Progenitor cell of endocrine pancreas (in vitro differentiated cells): ENCODE measurements around the gene GLRX. TPM values are rescaled to one million over a fixed set of nuclear protein-coding genes. Genes with fewer than 3 reads are reported as not detected.
"Not testable (repeated sequence)": the region's sequence is repeated elsewhere in the genome, so short reads cannot be mapped to it uniquely, and the experiment has no call there.

Experiments
- DNase-seq: peaks from one replicate; pipeline ENCODE4 v3.0.0; 2021; ENCODE audit warnings: low spot score; ENCODE audit not compliant: unreplicated experiment
- H3K27ac Mint-ChIP-seq: 2 replicates; pipeline ENCODE4 v1.8.0; 2021; ENCODE audit warnings: mild to moderate bottlenecking, moderate library complexity, mixed read lengths
- H3K27me3 Mint-ChIP-seq: 2 replicates; pipeline ENCODE4 v1.8.0; 2021; ENCODE audit warnings: mixed read lengths
- H3K36me3 Mint-ChIP-seq: 2 replicates; pipeline ENCODE4 v1.8.0; 2022; ENCODE audit warnings: mixed read lengths; ENCODE audit not compliant: insufficient read depth
- H3K4me1 Mint-ChIP-seq: 2 replicates; pipeline ENCODE4 v1.8.0; 2021; ENCODE audit warnings: low read depth, mixed read lengths
- H3K4me3 Mint-ChIP-seq: 2 replicates; pipeline ENCODE4 v1.8.0; 2021; ENCODE audit warnings: low read depth, mild to moderate bottlenecking, moderate library complexity, mixed read lengths
- H3K9me3 Mint-ChIP-seq: 2 replicates; pipeline ENCODE4 v1.8.0; 2021; ENCODE audit warnings: low read depth, mixed read lengths
- total RNA-seq: library from RNA; stranded (reverse); gene quantifications from 2 replicates; pipeline ENCODE4 v1.2.1, GENCODE V29; 2021
- TF ChIP-seq, protein P1 (sequence below): fragments of 200-600 bp; sonication (generic); IDR thresholded peaks from one replicate; pipeline ENCODE4 v1.5.0; 2021; ENCODE audit warnings: antibody characterized with exemption, mild to moderate bottlenecking; ENCODE audit not compliant: unreplicated experiment

GLRX gene
- total RNA-seq, 1 donor from 2014 or later, result 12.7 TPM

DNA sequence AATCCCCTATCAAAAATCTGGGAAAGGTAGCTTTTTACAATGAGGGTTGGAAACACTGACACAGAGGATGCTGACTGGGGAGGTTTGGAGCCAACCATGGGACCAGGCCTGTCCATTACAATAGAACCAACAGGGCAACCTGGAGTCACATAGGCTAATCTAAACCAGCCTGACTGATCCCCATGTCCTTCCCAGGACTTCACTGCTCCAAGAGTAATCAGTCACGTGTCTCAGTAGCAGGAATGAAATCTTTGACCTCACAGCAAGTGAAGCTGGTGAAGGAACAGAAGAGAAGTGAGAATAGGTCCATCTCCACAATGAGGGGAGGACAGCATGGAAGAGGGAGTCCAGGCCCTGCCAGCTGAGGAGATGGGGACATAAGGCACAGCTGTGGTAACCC is 16.0 kb upstream of the GLRX start:
- no peak for DNase-seq
- Mint-ChIP-seq H3K4me1 (peaks cover 8% of the 10 kb centered on the region), H3K36me3 (no peaks in the 10 kb centered on the region), H3K27me3 (peaks cover 6% of the 10 kb centered on the region), H3K27ac (no peak overlapping the region), H3K9me3 (no peaks in the 10 kb centered on the region), H3K4me3 (no peak overlapping the region)
- TF ChIP-seq, protein P1, sequence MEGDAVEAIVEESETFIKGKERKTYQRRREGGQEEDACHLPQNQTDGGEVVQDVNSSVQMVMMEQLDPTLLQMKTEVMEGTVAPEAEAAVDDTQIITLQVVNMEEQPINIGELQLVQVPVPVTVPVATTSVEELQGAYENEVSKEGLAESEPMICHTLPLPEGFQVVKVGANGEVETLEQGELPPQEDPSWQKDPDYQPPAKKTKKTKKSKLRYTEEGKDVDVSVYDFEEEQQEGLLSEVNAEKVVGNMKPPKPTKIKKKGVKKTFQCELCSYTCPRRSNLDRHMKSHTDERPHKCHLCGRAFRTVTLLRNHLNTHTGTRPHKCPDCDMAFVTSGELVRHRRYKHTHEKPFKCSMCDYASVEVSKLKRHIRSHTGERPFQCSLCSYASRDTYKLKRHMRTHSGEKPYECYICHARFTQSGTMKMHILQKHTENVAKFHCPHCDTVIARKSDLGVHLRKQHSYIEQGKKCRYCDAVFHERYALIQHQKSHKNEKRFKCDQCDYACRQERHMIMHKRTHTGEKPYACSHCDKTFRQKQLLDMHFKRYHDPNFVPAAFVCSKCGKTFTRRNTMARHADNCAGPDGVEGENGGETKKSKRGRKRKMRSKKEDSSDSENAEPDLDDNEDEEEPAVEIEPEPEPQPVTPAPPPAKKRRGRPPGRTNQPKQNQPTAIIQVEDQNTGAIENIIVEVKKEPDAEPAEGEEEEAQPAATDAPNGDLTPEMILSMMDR, result no peak

DNA sequence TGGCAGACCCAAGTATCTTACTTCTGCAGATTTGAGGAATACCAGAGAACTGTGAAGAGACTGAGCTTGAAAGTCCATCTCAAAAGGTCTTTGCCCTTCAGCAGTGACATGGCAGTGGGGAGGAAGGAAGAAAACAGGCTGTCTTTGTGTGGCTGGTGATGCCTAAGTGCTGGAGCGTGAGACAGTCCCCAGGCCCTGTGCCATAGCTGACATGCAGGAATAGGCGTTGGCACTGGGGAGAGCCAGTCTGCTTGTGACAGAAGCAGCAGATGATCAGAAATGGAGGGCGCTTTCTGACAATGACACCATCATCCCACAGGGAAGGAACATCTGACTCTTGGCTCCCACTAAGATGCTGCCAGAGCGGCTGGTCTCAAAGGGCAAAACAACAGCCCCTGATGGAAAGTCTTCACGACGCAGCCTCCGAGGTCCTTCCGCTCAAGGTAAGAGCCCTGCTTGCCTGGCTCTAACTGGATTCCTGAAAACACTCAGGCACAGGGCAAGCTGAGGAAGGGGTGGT is 15.5 kb upstream of the GLRX start:
- Mint-ChIP-seq H3K27me3 (peaks cover 4% of the 10 kb centered on the region), H3K4me3 (no peak overlapping the region), H3K36me3 (no peaks in the 10 kb centered on the region), H3K4me1 (peaks cover 8% of the 10 kb centered on the region), H3K27ac (no peak overlapping the region), H3K9me3 (no peaks in the 10 kb centered on the region)
- TF ChIP-seq, protein P1, result no peak
- no peak for DNase-seq

DNA sequence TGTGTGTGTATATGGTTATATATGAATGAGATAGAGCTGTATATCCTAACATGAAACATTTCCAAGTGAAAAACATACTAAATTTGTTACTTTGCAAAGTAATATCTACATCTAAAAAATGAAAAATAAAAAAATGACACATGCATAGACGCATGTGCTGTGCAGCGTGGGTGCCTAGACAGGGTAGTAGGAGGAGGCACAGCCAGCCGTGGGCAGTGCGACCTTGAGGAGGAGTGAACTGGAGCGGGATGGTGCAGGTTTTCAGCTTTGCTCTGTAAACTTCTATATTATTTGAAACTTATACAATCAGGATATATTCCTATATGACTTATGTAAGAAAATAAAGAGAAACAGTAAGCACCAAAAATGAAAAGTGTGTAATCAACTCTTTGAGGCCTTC is 15.0 kb upstream of the GLRX start:
- H3K4me1 Mint-ChIP-seq, result peaks cover 8% of the 10 kb centered on the region
- no peak overlapping the region for H3K4me3 Mint-ChIP-seq
- peaks cover 4% of the 10 kb centered on the region for H3K27me3 Mint-ChIP-seq
- DNase-seq, result no peak
- no peaks in the 10 kb centered on the region for H3K9me3 Mint-ChIP-seq
- TF ChIP-seq, protein P1, result no peak
- H3K36me3 Mint-ChIP-seq, result no peaks in the 10 kb centered on the region
- no peak overlapping the region for H3K27ac Mint-ChIP-seq

DNA sequence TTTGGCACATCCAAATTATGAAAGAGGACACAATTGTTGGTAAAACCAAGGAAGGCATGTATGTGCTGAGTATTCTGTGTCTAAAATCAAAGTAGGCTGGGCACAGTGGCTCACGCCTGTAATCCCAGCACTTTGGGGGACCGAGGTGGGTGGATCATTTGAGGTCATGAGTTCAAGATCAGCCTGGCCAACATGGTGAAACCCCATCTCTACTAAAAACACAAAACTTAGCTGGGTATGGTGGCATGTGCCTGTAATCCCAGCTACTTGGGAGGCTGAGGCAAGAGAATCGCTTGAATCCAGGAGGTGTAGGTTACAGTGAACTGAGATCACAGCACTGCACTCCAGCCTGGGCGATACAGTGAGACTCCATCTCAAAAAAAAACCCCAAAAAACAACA is 14.4 kb upstream of the GLRX start:
- not testable (repeated sequence) for H3K4me3 Mint-ChIP-seq, H3K27ac Mint-ChIP-seq, H3K36me3 Mint-ChIP-seq, H3K27me3 Mint-ChIP-seq, H3K4me1 Mint-ChIP-seq, DNase-seq, H3K9me3 Mint-ChIP-seq

DNA sequence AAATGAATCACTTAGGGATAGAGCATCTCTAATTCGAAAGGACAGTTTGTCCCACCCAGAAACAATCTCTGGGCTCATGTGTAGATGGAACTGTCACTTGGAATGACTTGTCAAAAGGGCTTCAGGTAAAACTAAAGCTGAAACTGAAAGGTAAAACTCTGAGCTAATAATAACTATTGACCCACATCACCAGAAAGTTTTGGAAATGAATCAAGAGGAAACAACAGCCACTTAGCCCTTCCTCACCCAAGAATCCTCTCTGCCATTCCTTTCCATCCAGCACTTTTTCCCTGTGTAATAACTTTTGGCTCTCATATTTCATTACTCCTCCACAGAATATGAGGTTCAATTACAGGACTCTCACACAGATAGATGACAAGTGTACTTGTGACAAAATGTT is 14.0 kb upstream of the GLRX start:
- TF ChIP-seq, protein P1, result no peak
- no peak for DNase-seq
- Mint-ChIP-seq H3K27me3 (peaks cover 4% of the 10 kb centered on the region), H3K4me3 (no peak overlapping the region), H3K4me1 (peaks cover 8% of the 10 kb centered on the region), H3K36me3 (no peaks in the 10 kb centered on the region), H3K27ac (no peak overlapping the region), H3K9me3 (no peaks in the 10 kb centered on the region)

DNA sequence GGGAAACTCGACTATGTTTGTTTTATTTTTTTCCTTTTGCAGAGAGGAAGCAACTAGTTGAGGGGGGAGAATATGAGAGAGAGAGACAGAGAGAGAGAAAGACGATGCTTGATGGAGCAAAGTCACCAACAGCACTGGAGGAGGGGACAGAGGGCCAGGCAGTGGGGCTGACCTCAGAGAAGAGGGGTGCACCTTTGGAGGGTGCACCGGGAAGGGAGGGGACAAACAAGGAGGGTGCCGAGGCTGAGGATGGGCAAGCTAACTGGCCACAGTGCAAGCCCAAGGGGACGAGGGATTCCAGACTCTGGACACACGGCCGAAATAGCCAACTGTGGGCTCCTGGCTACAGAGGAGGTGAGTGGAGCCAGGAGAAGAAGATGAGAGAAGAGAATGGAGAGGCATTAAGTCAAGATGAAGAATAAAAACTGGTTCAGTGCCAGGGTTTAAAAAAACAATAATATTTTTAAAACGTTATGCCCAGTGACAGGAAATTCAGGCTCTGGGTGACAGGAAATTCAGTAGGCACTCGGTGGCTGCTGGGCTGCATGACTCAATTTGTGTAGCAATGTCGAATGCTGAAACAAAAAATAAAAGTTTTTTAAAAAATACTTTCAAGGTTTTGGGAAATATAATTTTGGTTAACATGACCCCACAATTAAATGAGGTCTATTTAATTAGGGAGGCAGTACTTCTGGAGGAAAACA is 13.3 kb upstream of the GLRX start:
- Mint-ChIP-seq H3K9me3 (no peaks in the 10 kb centered on the region), H3K36me3 (no peaks in the 10 kb centered on the region), H3K27ac (no peak overlapping the region), H3K4me3 (peak overlapping the region; percentile 25), H3K27me3 (peaks cover 4% of the 10 kb centered on the region), H3K4me1 (peaks cover 8% of the 10 kb centered on the region)
- DNase-seq, result no peak
- TF ChIP-seq, protein P1, result no peak
